Posterior cingulate gyrus (tissue), 11 donors: Measurements from ENCODE around the gene SLC25A19.

ENCODE experiments used
- DNase-seq, 10 donors: peaks; one replicate each; pipeline versions ENCODE4 v3.0.0 to v3.0.0-alpha.2; 2020 to 2021; ENCODE audit warnings: mixed read lengths in 3 of 10
- intact Hi-C: fragments of 100-400 bp; cut with DNase I; formaldehyde crosslinking; loops from one replicate; pipeline ENCODE4 v1.15.1; 2023

The SLC25A19 gene

GRCh38 chr17:75225016-75225415, 64.2 kb downstream of the SLC25A19 start:
- peak in 6 of 10 donors; percentile 29 to 92 (median 68) for DNase-seq
- intact Hi-C loops: no loop called here
